ENCODE results near the gene RNF44. TPM values are rescaled to one million over a fixed set of nuclear protein-coding genes. Genes with fewer than 3 reads are reported as not detected.

RNF44 gene
- total RNA-seq, 1 experiment from 2014 or later: 172 TPM

- Histone ChIP-seq H2AK5ac (ENCODE audit: insufficient read length, low read length) (no peak overlapping the region), H3K14ac (ENCODE audit: insufficient read depth, low read length) (no peak overlapping the region), H3T11ph (ENCODE audit: low read length) (no peak overlapping the region), H3K23ac (ENCODE audit: insufficient read length, low read depth, low read length) (no peak overlapping the region), H2BK20ac (ENCODE audit: low read depth, low read length, poor library complexity, severe bottlenecking) (no peak overlapping the region), H3K79me1 (ENCODE audit: insufficient read depth, low read depth, low read length, poor library complexity, severe bottlenecking) (peaks cover 3% of the 10 kb centered on the region), H3K9me3 (ENCODE audit: control insufficient read depth, low read depth, low read length) (no peaks in the 10 kb centered on the region), H3K56ac (ENCODE audit: insufficient read length, low read depth, low read length) (no peak overlapping the region), H3K4ac (ENCODE audit: low read depth, low read length) (no peak overlapping the region), H2BK12ac (ENCODE audit: insufficient read length, low read depth, low read length) (no peak overlapping the region), H3K79me2 (ENCODE audit: insufficient read depth, low read length) (peaks cover 3% of the 10 kb centered on the region; the same call in 1 of the 2 replicates), H4K5ac (ENCODE audit: insufficient read length, low read depth, low read length) (no peak overlapping the region), H4K8ac (replicated peaks; ENCODE audit: insufficient read length, low read depth, low read length) (no peak overlapping the region), H2BK5ac (ENCODE audit: insufficient read length, low read length) (no peak overlapping the region), H3K4me1 (ENCODE audit: insufficient read depth, low read length) (no peaks in the 10 kb centered on the region), H3K9ac (ENCODE audit: extremely low read depth, insufficient read length, low read length) (no peak overlapping the region), H3K4me2 (ENCODE audit: insufficient read depth, insufficient read length, low read length) (no peak overlapping the region), H4K20me1 (ENCODE audit: control insufficient read depth, insufficient read depth, insufficient read length) (no peaks in the 10 kb centered on the region), H2BK15ac (ENCODE audit: low read depth, low read length) (no peak overlapping the region), H3K27me3 (ENCODE audit: insufficient read depth, low read length) (no peaks in the 10 kb centered on the region), H3K27ac (ENCODE audit: insufficient read length, low read depth, low read length) (no peak overlapping the region), H4K91ac (ENCODE audit: insufficient read length, low read depth, low read length) (no peak overlapping the region), H2AFZ (ENCODE audit: low read length) (no peak overlapping the region), H3K23me2 (ENCODE audit: insufficient read length, low read depth, low read length, poor library complexity, severe bottlenecking) (no peaks in the 10 kb centered on the region), H3K18ac (ENCODE audit: insufficient read length, low read depth, low read length) (no peak overlapping the region), H2BK120ac (ENCODE audit: low read depth, low read length, poor library complexity, severe bottlenecking) (no peak overlapping the region)
- DNase-seq: no peak
- H3K4me3 Mint-ChIP-seq: no peak overlapping the region
- peaks cover 37 to 88% (median 80%) of the 10 kb centered on the region in 3 experiments; a peak in 6 of 7 replicates for H3K36me3 Mint-ChIP-seq (ENCODE audit: insufficient read depth in 1 of 3, low read depth in 3 of 3)
- TF ChIP-seq, protein P1, sequence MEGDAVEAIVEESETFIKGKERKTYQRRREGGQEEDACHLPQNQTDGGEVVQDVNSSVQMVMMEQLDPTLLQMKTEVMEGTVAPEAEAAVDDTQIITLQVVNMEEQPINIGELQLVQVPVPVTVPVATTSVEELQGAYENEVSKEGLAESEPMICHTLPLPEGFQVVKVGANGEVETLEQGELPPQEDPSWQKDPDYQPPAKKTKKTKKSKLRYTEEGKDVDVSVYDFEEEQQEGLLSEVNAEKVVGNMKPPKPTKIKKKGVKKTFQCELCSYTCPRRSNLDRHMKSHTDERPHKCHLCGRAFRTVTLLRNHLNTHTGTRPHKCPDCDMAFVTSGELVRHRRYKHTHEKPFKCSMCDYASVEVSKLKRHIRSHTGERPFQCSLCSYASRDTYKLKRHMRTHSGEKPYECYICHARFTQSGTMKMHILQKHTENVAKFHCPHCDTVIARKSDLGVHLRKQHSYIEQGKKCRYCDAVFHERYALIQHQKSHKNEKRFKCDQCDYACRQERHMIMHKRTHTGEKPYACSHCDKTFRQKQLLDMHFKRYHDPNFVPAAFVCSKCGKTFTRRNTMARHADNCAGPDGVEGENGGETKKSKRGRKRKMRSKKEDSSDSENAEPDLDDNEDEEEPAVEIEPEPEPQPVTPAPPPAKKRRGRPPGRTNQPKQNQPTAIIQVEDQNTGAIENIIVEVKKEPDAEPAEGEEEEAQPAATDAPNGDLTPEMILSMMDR (conservative IDR thresholded peaks at IDR 0.05): no peak
- WGBS (ENCODE audit: extremely low coverage, insufficient read length, low lambda C conversion rate): no CpG with 5 or more reads among the region's 3 CpGs
- H3K27ac Mint-ChIP-seq: no peak overlapping the region
- peaks cover 0 to 3% of the 10 kb centered on the region in 2 experiments; a peak in 1 of 4 replicates for H3K4me1 Mint-ChIP-seq
- H3K27me3 Mint-ChIP-seq (ENCODE audit: low read depth): no peaks in the 10 kb centered on the region
- no peaks in the 10 kb centered on the region; a peak in 1 of 5 replicates for H3K9me3 Mint-ChIP-seq
Observed at GRCh38 chr5:176491101-176491502, 46.1 kb downstream of the RNF44 start.

All from H9 (cell line).